ENCODE measurements around the gene LDLRAD1.
"Not testable (repeated sequence)": the region's sequence is repeated elsewhere in the genome, so short reads cannot be mapped to it uniquely, and the experiment has no call there.

Gene LDLRAD1

GRCh38 chr1:53992085-53992874 lies 25.7 kb downstream of the LDLRAD1 start:
- no peak for DNase-seq (ENCODE audit: low spot score)

GRCh38 chr1:53987880-53988279 lies 30.1 kb downstream of the LDLRAD1 start:
- DNase-seq (ENCODE audit: low spot score), result no peak

- DNase-seq (ENCODE audit: low spot score), result no peak
Observed at GRCh38 chr1:53986458-53986857, 31.5 kb downstream of the LDLRAD1 start.

DNA sequence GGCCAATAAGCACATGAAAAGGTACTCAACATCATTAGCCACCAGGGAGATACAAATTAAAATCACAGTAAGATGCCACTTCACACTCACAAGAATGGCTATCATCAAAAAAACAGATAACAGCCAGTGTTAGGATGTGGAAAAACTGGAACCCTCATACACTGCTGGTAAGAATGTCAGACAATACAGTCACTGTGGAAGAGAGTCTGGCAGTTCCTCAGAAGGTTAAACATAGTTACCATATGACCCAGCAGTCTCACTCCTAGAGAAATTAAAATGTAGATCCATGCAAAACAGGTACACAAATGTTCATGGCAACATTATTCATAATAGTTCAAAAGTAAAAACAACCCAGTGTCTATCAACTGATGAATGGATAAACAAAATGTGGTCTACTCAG lies 33.3 kb downstream of the LDLRAD1 start:
- DNase-seq (ENCODE audit: low spot score), result no peak

- DNase-seq (ENCODE audit: low spot score), result no peak
Observed at GRCh38 chr1:53982763-53983104, 35.3 kb downstream of the LDLRAD1 start.

DNA sequence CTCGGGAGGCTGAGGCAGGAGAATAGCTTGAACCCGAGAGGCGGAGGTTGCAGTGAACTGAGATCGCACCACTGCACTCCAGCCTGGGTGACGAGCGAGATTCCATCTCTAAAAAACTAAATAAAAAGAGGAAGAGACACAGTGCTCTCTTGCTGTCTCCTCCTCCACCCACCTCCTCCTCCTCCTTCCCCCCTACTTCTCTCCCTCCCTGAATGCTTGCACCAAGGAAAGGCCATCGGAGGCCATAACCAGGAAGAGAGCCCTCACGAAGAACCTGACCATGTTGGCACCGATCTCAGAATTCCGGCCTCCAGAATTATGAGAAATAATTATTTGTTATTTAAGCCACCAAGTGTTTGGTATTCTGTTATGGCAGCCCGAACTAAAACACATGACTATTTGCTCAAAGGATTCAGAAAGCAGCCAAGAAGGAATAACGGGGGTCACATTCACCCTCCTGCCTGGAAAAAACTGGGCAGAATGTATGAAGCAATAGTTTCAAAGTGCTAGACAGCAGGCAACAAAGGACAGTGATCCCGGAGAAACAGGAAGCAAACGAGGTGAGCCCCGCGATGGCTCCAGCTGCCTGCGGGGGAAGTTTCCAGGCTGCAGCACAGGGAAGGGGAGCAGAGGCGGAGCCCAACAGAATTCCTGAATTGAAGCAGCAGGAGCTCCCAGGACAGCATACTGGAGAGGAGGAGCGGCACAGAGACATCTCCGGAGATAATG lies 35.8 kb downstream of the LDLRAD1 start:
- DNase-seq (ENCODE audit: low spot score), result no peak

- no peak for DNase-seq (ENCODE audit: low spot score)
Observed at GRCh38 chr1:53981220-53981619, 36.8 kb downstream of the LDLRAD1 start.

- no peak for DNase-seq (ENCODE audit: low spot score)
Observed at GRCh38 chr1:53979712-53980450, 38.1 kb downstream of the LDLRAD1 start.

DNA sequence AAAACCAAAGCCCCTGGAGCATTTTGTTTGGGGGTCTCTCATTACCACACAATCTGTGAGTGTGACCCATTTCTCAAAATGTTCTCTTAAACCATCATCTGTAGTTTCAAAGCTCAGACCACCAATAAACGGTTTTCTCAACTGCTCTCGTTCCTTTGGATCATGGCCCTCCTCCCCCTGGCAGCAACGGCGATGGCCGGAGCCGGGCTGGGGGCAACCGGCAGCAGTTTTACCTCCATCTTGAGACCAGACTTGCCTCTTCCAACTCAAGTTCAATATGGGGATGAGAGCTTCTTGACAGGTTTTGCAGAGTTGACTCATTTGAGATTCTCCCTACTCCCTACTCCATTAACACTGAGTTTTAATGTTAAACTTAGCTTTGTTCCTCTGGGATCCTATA lies 42.1 kb downstream of the LDLRAD1 start:
- DNase-seq (ENCODE audit: low spot score), result no peak

- DNase-seq (ENCODE audit: low spot score), result no peak
Observed at GRCh38 chr1:53971718-53972117, 46.3 kb downstream of the LDLRAD1 start.

DNA sequence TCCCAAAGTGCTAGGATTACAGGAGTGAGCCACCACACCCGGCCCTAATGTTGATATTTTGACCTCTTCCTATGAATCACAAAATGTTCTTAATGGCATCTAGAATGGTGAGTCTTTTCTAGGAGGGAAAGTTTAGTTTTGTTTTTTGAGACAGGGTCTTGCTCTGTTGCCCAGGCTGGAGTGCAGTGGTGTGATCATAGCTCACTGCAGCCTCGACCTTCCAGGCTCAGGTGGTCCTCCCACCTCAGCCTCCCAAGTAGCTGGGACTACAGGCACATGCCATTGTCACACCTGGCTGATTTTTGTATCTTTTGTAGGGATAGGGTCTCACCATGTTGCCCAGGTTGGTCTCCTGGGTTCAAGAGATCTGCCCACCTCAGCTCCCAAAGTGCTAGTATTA lies 48.7 kb downstream of the LDLRAD1 start:
- not testable (repeated sequence) for DNase-seq (ENCODE audit: low spot score)

DNA sequence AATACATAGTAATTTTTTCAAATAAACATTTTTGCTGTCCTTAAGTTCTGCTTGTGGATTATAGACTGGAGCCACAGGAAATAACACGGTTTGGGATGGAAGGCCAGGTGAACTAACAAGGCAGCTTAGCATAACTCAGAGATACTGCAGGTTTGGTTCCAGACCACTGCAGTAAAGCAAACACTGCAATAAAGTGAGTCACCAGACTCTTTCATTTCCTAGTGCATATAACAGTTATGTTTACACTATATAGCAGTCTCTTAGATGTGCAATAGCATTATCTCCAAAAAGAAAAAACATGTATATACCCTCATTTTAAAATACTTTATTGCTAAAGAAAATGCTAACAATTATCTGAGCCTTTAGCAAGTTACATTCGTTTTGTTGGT lies 49.9 kb downstream of the LDLRAD1 start:
- DNase-seq (ENCODE audit: low spot score), result no peak

DNA sequence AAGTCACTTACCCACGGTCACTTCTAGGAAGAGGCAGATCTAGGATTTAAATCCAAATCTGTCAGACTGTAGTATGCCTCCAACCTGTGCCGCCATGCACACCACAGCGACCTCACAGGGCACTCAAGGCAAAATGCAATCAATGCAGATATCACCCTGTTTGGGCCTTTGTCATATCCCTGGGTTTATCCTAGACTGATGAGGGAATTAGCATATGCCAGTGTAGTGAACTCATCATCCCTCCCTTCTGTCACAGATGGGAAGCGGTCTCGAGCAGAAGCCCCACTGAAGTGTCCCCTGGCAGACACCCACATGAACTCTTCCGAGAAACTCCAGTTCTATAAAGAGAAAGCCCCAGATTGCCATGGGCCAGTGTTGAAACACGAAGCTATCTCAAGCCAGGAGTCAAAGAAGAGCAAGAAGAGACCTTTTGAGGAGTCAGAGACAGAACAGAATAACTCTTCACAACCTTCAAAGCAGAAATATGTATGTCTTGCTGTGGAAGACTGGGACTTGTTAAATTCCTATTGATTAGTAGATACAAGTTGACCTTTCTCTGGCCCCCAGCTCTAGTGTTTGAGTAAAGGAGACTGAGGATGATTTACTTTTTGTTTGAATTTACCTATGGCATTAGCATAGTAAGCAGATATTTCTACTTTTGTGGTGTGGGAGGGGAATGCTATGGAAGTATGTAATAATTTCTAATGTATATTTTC lies 50.4 kb downstream of the LDLRAD1 start:
- no peak for DNase-seq (ENCODE audit: low spot score)

DNA sequence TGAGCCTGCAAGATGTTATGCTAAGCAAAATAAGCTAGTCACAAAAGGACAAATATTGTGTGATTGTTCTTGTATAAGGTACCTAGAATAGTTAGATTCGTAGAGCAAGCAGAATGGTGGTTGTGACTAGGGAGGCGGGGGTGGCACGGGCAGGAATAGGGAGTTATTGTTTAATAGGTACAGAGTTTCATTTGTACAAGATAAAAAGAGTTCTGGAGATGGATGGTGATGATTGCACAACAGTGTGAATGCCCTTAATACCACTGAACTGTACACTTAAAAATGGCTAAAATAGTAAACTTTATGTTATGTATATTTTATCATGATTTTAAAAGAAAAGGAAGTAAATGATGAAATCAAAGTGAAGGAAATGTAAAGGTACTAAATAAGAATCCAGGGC lies 51.2 kb downstream of the LDLRAD1 start:
- DNase-seq (ENCODE audit: low spot score), result no peak

- no peak for DNase-seq (ENCODE audit: low spot score)
Observed at GRCh38 chr1:53964109-53964508, 53.9 kb downstream of the LDLRAD1 start.

- DNase-seq (ENCODE audit: low spot score), result no peak
Observed at GRCh38 chr1:53963460-53963859, 54.5 kb downstream of the LDLRAD1 start.

- DNase-seq (ENCODE audit: low spot score), result no peak
Observed at GRCh38 chr1:53962395-53962794, 55.6 kb downstream of the LDLRAD1 start.

- DNase-seq (ENCODE audit: low spot score), result no peak
Observed at GRCh38 chr1:53959664-53960250, 58.2 kb downstream of the LDLRAD1 start.

Data from D341Med (cell line).